Posterior vena cava (tissue), 2 donors: ENCODE data around the gene YY1AP1. TPM values are rescaled to one million over a fixed set of nuclear protein-coding genes. Genes with fewer than 3 reads are reported as not detected.

Experiments
- total RNA-seq, 2 donors: library from RNA; stranded (reverse); fragmentation: NEBNext Ultra II Directional; extraction: Animal tissue kit (Norgen Biotek cat#: 25700); gene quantifications; one replicate each; pipeline ENCODE4 v1.2.1, GENCODE V29; 2021
- donor health status: DM: yes; HTN: yes; CAD: no.
- donor health status: DM: yes; HTN: yes; CAD: no.

Gene YY1AP1
- total RNA-seq, 2 donors from 2014 or later = 62.4 to 73.7 TPM

Other genes with a start within 250 kb of the YY1AP1 start
- gene ASH1L, start 126.0 kb downstream of the YY1AP1 start, total RNA-seq = 10 to 100 TPM; 66.7 to 67.4 TPM
- 10 to 100 TPM; 29.6 to 30.2 TPM for gene MSTO1, start 78.6 kb downstream of the YY1AP1 start, total RNA-seq
- gene DAP3, start 317 bp upstream of the YY1AP1 start, total RNA-seq = 10 to 100 TPM; 62.6 to 66.7 TPM
- 10 to 100 TPM; 44.3 to 48.2 TPM for gene GON4L, start 168.4 kb upstream of the YY1AP1 start, total RNA-seq
- gene SYT11, start 170.8 kb upstream of the YY1AP1 start, total RNA-seq = 10 to 100 TPM; 20.8 to 23.9 TPM
- gene RIT1, start 222.6 kb upstream of the YY1AP1 start, total RNA-seq = 10 to 100 TPM; 34.1 to 36.2 TPM
- gene KHDC4, start 245.6 kb upstream of the YY1AP1 start, total RNA-seq = 10 to 100 TPM; 28.6 to 28.8 TPM